Caco-2 (cell line): ENCODE data around the gene KCNG4. TPM values are rescaled to one million over a fixed set of nuclear protein-coding genes. Genes with fewer than 3 reads are reported as not detected.

Source experiments
- BruUV-seq: library from RNA; stranded (reverse); fragments of 400-500 nt; replicated peaks from 2 replicates; lab custom pipeline; 2021; lab: Mats Ljungman, UMichigan
- CTCF ChIA-PET: fragments of 300-600 bp; sonication (Branson Sonifier 250); formaldehyde crosslinking; loops from one replicate; lab custom pipeline; 2022; ENCODE audit warnings: antibody characterized with exemption; lab: Charles Lee
- POLR2A ChIA-PET: fragments of 300-600 bp; sonication (Branson Sonifier 250); formaldehyde crosslinking; loops from one replicate; lab custom pipeline; 2022; ENCODE audit warnings: antibody characterized with exemption; lab: Charles Lee
- DNase-seq, 2 experiments: peaks; one replicate each; pipeline versions ENCODE4 v3.0.0 to v3.0.0-alpha.2; 2020 to 2022
- H3K27me3 ChIP-seq: replicated peaks from 2 replicates; pipeline ENCODE4 v1.6.0; 2011; ENCODE audit warnings: low read length; ENCODE audit not compliant: control insufficient read depth, insufficient read depth
- H3K36me3 ChIP-seq: 2 replicates; pipeline ENCODE4 v1.5.1; 2011; ENCODE audit warnings: low read length; ENCODE audit not compliant: control insufficient read depth, insufficient read depth
- H3K4me1 ChIP-seq: fragments of 250-450 bp; sonication (Bioruptor Pico); 2 replicates; pipeline ENCODE4 v1.5.1; 2020; ENCODE audit warnings: mild to moderate bottlenecking
- H3K4me3 ChIP-seq: 2 replicates; pipeline ENCODE4 v1.5.1; 2011; ENCODE audit warnings: low read depth, mild to moderate bottlenecking, control low read depth, low read length
- H3K9me3 ChIP-seq: fragments of 250-450 bp; sonication (Bioruptor Pico); 2 replicates; pipeline ENCODE4 v1.5.1; 2020; ENCODE audit warnings: mild to moderate bottlenecking, moderate library complexity
- H3K27ac Mint-ChIP-seq: one replicate; pipeline ENCODE4 v1.8.0; 2022; ENCODE audit warnings: mixed read lengths; ENCODE audit not compliant: unreplicated experiment
- H3K27me3 Mint-ChIP-seq: one replicate; pipeline ENCODE4 v1.8.0; 2022; ENCODE audit warnings: mixed read lengths; ENCODE audit not compliant: insufficient read depth, unreplicated experiment
- H3K36me3 Mint-ChIP-seq: one replicate; pipeline ENCODE4 v1.8.0; 2022; ENCODE audit warnings: mild to moderate bottlenecking, mixed read lengths; ENCODE audit not compliant: insufficient read depth, unreplicated experiment
- H3K4me1 Mint-ChIP-seq: one replicate; pipeline ENCODE4 v1.8.0; 2022; ENCODE audit warnings: low read depth, mixed read lengths; ENCODE audit not compliant: unreplicated experiment
- H3K4me3 Mint-ChIP-seq: one replicate; pipeline ENCODE4 v1.8.0; 2022; ENCODE audit warnings: mild to moderate bottlenecking, moderate library complexity, mixed read lengths; ENCODE audit not compliant: unreplicated experiment
- H3K9me3 Mint-ChIP-seq: one replicate; pipeline ENCODE4 v1.8.0; 2022; ENCODE audit warnings: mixed read lengths; ENCODE audit not compliant: unreplicated experiment
- intact Hi-C: fragments of 100-400 bp; cut with micrococcal nuclease; formaldehyde crosslinking; loops from one replicate; pipeline ENCODE4 v1.10.0; 2022; ENCODE audit not compliant: unreplicated experiment
- total RNA-seq: library from RNA; stranded (reverse); gene quantifications from 2 replicates; pipeline ENCODE4 v1.2.3, GENCODE V29; 2022
- TF ChIP-seq, protein P1 (sequence below), 2 experiments: fragments of 200-600 bp in 1 of 2; IDR thresholded peaks; 1 replicate in 1 of 2; 2 replicates in 1 of 2; pipeline versions ENCODE4 v1.5.1 to v1.8.0; 2011 to 2022; ENCODE audit warnings: antibody characterized with exemption in 1 of 2, control low read depth in 1 of 2, inconsistent platforms in 1 of 2, low read depth in 1 of 2, low read length in 1 of 2, mild to moderate bottlenecking in 1 of 2, moderate library complexity in 1 of 2; ENCODE audit not compliant: insufficient read depth in 1 of 2, severe bottlenecking in 1 of 2, unreplicated experiment in 1 of 2

The KCNG4 gene
- total RNA-seq, 1 experiment from 2014 or later: not detected

DNA sequence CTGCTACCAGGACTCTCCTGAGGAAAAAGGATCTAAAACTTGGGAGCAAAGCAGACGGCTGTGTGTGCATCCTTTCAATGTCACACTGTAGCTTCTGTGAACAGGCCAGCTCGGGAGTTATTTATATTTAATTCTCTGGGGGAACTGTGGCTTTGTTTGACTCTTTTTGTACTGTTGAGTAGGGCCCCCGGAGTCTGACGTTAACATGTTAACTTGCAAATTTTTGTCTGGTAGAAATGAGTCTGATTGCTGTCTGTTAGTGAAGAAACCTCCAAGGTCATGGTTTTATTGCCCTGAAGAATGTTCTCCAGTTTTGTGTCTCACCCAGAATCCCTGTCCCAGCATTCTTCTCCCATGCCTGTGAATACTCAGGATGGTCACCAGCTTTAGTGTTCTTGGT, 14.2 kb upstream of the KCNG4 start:
- Histone ChIP-seq H3K27me3 (peaks cover 2% of the 10 kb centered on the region; the same call in 1 of the 2 replicates), H3K4me3 (no peak overlapping the region), H3K9me3 (peaks cover 25% of the 10 kb centered on the region), H3K36me3 (no peaks in the 10 kb centered on the region), H3K4me1 (no peaks in the 10 kb centered on the region)
- Mint-ChIP-seq H3K36me3 (no peaks in the 10 kb centered on the region), H3K27me3 (peaks cover 25% of the 10 kb centered on the region), H3K9me3 (peaks cover 28% of the 10 kb centered on the region), H3K4me3 (no peak overlapping the region), H3K4me1 (no peaks in the 10 kb centered on the region), H3K27ac (no peak overlapping the region)
- no TSS peak for BruUV-seq
- CTCF ChIA-PET: no interaction called here
- intact Hi-C loops: no loop called here
- POLR2A ChIA-PET: no interaction called here
- TF ChIP-seq, protein P1, sequence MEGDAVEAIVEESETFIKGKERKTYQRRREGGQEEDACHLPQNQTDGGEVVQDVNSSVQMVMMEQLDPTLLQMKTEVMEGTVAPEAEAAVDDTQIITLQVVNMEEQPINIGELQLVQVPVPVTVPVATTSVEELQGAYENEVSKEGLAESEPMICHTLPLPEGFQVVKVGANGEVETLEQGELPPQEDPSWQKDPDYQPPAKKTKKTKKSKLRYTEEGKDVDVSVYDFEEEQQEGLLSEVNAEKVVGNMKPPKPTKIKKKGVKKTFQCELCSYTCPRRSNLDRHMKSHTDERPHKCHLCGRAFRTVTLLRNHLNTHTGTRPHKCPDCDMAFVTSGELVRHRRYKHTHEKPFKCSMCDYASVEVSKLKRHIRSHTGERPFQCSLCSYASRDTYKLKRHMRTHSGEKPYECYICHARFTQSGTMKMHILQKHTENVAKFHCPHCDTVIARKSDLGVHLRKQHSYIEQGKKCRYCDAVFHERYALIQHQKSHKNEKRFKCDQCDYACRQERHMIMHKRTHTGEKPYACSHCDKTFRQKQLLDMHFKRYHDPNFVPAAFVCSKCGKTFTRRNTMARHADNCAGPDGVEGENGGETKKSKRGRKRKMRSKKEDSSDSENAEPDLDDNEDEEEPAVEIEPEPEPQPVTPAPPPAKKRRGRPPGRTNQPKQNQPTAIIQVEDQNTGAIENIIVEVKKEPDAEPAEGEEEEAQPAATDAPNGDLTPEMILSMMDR (IDR thresholded peaks at IDR 0.05; ENCODE audit: insufficient read depth in 1 of 2, low read depth in 1 of 2, low read length in 1 of 2, severe bottlenecking in 1 of 2, unreplicated experiment in 1 of 2): no peak
- no peak for DNase-seq

DNA sequence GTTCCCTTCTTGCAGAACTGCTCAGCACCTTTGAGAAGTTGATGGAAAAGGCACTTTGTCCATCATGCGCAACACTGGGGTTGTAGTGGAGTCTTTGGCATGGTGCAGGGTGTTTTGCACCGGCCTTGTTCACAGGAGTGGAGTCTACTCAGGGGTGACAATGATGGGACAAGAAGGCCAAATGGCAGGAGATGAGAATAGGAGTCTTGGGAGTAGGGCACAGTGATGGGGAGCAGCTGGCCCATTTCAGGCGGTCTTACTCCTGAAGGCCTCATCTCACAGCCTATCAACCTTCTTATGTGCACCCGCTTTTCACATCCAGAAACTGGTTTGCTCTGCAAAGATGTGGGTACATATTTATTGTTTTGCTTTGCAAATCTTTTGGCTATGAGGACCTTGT, 13.4 kb upstream of the KCNG4 start:
- TF ChIP-seq, protein P1 (IDR thresholded peaks at IDR 0.05; ENCODE audit: insufficient read depth in 1 of 2, low read depth in 1 of 2, low read length in 1 of 2, severe bottlenecking in 1 of 2, unreplicated experiment in 1 of 2): no peak
- Histone ChIP-seq H3K9me3 (peaks cover 25% of the 10 kb centered on the region), H3K36me3 (no peaks in the 10 kb centered on the region), H3K4me3 (no peak overlapping the region), H3K27me3 (peaks cover 2% of the 10 kb centered on the region; the same call in 1 of the 2 replicates), H3K4me1 (no peaks in the 10 kb centered on the region)
- Mint-ChIP-seq H3K27me3 (peaks cover 20% of the 10 kb centered on the region), H3K36me3 (no peaks in the 10 kb centered on the region), H3K4me1 (no peaks in the 10 kb centered on the region), H3K27ac (no peak overlapping the region), H3K4me3 (no peak overlapping the region), H3K9me3 (peaks cover 19% of the 10 kb centered on the region)
- POLR2A ChIA-PET: no interaction called here
- CTCF ChIA-PET: no interaction called here
- BruUV-seq: no TSS peak
- intact Hi-C loops: no loop called here
- no peak for DNase-seq

DNA sequence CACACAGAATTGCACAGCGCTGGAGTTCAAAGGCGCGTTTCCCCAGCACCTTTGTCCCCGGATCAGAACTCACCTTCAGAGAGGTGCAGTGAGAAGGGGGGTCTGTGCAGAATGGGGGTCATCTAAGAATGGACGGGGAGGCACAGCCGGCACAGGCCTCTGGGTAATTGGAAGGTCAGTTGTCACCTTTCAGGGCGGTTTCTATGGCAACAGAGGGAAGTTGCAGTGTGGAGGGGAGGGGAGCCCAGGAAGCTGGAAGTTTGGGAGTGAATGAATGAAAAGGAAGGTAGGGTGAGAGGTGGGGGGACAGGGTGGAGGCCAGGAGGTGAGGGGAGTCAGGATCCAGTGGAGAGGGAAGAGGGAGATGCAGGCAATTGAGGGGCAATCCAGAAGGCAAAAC, 12.4 kb upstream of the KCNG4 start:
- Histone ChIP-seq H3K4me3 (no peak overlapping the region), H3K9me3 (peaks cover 21% of the 10 kb centered on the region), H3K4me1 (no peaks in the 10 kb centered on the region), H3K36me3 (no peaks in the 10 kb centered on the region), H3K27me3 (peaks cover 2% of the 10 kb centered on the region; the same call in 1 of the 2 replicates)
- intact Hi-C loops: no loop called here
- POLR2A ChIA-PET: no interaction called here
- DNase-seq: no peak
- no peaks in the 10 kb centered on the region for H3K4me1 Mint-ChIP-seq
- H3K27ac Mint-ChIP-seq: no peak overlapping the region
- CTCF ChIA-PET: no interaction called here
- BruUV-seq: no TSS peak
- TF ChIP-seq, protein P1 (IDR thresholded peaks at IDR 0.05; ENCODE audit: insufficient read depth in 1 of 2, low read depth in 1 of 2, low read length in 1 of 2, severe bottlenecking in 1 of 2, unreplicated experiment in 1 of 2): no peak
- peaks cover 10% of the 10 kb centered on the region for H3K9me3 Mint-ChIP-seq
- no peaks in the 10 kb centered on the region for H3K36me3 Mint-ChIP-seq
- H3K4me3 Mint-ChIP-seq: no peak overlapping the region
- H3K27me3 Mint-ChIP-seq: peaks cover 20% of the 10 kb centered on the region
